GM21447 (cell line): ENCODE measurements around the gene ERBB4.

Experiments
- ATAC-seq: cut with Tn5 transposase; IDR thresholded peaks from one replicate; pipeline ENCODE4 v1.9.1; 2021; ENCODE audit not compliant: unreplicated experiment

The ERBB4 gene

GRCh38 chr2:212367431-212367830 lies 171.2 kb downstream of the ERBB4 start:
- ATAC-seq = no peak

- no peak for ATAC-seq
These were observed 174.3 kb downstream of the ERBB4 start for GRCh38 chr2:212364112-212364985.

- no peak for ATAC-seq
These were observed 177.3 kb downstream of the ERBB4 start for GRCh38 chr2:212361174-212361756.

GRCh38 chr2:212360068-212360460 lies 178.5 kb downstream of the ERBB4 start:
- ATAC-seq = no peak

- ATAC-seq = no peak
These were observed 179.1 kb downstream of the ERBB4 start for GRCh38 chr2:212359425-212360067.

GRCh38 chr2:212357606-212358005 lies 181.0 kb downstream of the ERBB4 start:
- no peak for ATAC-seq

- ATAC-seq = no peak
These were observed 184.2 kb downstream of the ERBB4 start for GRCh38 chr2:212354382-212354781.

- ATAC-seq = no peak
These were observed 190.1 kb downstream of the ERBB4 start for GRCh38 chr2:212348501-212348900.

- no peak for ATAC-seq
These were observed 191.7 kb downstream of the ERBB4 start for GRCh38 chr2:212346865-212347264.

GRCh38 chr2:212345966-212346365 lies 192.6 kb downstream of the ERBB4 start:
- ATAC-seq = no peak

GRCh38 chr2:212344131-212344530 lies 194.5 kb downstream of the ERBB4 start:
- ATAC-seq = no peak

- no peak for ATAC-seq
These were observed 195.4 kb downstream of the ERBB4 start for GRCh38 chr2:212343167-212343566.

GRCh38 chr2:212337486-212338343 lies 200.9 kb downstream of the ERBB4 start:
- ATAC-seq = no peak

- no peak for ATAC-seq
These were observed 201.6 kb downstream of the ERBB4 start for GRCh38 chr2:212337036-212337435.

GRCh38 chr2:212330263-212330662 lies 208.3 kb downstream of the ERBB4 start:
- ATAC-seq = no peak

- ATAC-seq = no peak
These were observed 209.7 kb downstream of the ERBB4 start for GRCh38 chr2:212328712-212329496.

- no peak for ATAC-seq
These were observed 210.5 kb downstream of the ERBB4 start for GRCh38 chr2:212328136-212328535.

GRCh38 chr2:212327171-212327809 lies 211.3 kb downstream of the ERBB4 start:
- ATAC-seq = no peak

- no peak for ATAC-seq
These were observed 220.0 kb downstream of the ERBB4 start for GRCh38 chr2:212318636-212319035.

- no peak for ATAC-seq
These were observed 223.9 kb downstream of the ERBB4 start for GRCh38 chr2:212314680-212315079.
